GM19239 (cell line): ENCODE results near the gene SBDS.
"Not testable (repeated sequence)": the region's sequence is repeated elsewhere in the genome, so short reads cannot be mapped to it uniquely, and the experiment has no call there.

Source experiments
- DNase-seq: peaks from one replicate; pipeline ENCODE4 v3.0.0; 2011; ENCODE audit warnings: low spot score; ENCODE audit not compliant: insufficient read length
- FAIRE-seq: peaks from 2 replicates; lab custom pipeline; 2011; peaks lifted over from hg19 to GRCh38; lab: Jason Lieb, UNC

SBDS gene

GRCh38 chr7:67000601-67001258, 5.3 kb upstream of the SBDS start:
- FAIRE-seq, result peak; percentile 93
- DNase-seq, result not testable (repeated sequence)

- FAIRE-seq (peak; percentile 97), DNase-seq (peak; percentile 34)
Observed at GRCh38 chr7:66996444-66997191, 1.2 kb upstream of the SBDS start, which contains the start of gene TYW1. Gene TYW1 (plus strand): TSS chr7:66996833. CDS start chr7:66996979, 146 bp downstream.

DNA sequence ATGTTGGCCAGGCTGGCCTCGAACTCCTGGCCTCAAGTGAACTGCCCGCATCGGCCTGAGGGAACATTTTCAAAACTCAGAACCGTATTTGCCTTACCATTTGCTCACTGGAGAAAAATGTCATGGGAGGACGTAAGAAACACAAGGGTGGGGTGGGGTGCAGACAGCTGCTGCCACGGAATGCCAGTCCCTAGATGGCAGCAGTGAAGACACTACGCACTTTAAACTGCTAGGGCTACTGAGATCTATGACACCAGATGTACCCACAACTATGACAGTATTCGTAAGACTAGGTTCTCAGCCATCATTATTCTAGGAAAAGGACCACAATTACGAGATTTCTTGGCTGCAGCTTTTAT, 716 bp downstream of the SBDS start:
- not testable (repeated sequence) for DNase-seq
- peak; percentile 83 for FAIRE-seq

DNA sequence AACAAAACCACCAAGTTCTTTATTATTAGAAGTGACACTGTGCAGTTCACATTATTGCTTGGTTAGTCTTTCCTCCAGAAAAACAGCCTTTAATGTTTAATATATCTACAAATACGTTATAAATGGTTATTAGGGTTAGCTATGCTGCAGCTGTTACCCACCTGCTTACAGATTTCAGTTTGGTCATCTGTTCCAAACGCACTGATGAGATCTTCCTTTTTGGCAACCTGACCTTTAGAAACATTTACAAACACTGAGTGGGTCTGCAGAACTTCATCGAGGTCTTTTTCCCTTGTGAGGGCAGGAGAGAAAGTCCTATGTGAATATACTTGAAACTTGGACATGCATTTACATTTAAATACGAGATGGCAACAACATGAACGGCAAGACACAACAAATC, 1.3 kb downstream of the SBDS start:
- FAIRE-seq, DNase-seq: not testable (repeated sequence)

GRCh38 chr7:66989552-66989951, 5.8 kb downstream of the SBDS start:
- DNase-seq, result not testable (repeated sequence)
- peak; percentile 45 for FAIRE-seq

DNA sequence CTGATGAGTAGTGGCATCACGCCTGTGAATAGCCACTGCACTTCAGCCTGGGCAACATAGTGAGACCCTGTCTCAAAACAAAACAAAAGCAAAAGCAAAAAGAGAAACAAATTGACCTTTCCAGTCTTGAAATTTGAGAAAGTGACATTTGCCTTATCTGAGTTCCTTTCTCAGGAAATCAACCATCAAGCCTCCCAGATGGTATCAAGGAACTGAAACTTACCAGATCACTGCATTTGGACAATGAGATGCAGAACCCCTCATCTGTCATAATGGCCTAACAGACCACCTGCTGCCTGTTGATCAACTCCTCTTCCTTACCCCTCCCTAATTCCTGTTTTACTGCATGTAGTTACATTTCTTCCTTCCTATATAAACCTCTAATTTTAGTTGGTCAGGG, 15.1 kb downstream of the SBDS start:
- not testable (repeated sequence) for FAIRE-seq

DNA sequence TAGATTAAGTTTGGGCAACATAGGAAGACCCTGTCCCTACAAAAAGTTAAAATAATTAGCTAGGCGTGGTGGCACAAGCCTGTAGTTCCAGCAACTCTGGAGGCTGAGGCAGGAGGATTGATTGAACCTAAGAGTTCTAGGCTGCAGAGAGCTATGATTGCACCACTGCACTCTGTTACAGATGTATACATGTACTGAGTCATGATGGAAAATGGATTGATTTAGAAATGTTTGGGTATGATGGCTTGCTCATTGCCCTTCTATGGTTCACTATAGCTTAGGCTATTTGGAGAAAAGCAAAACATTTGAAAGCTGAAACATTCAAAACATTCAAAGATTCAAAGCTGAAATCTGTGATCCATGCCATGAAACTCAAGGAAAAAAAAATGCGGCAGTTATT, 16.4 kb downstream of the SBDS start:
- not testable (repeated sequence) for DNase-seq, FAIRE-seq

More for the DNA sequence above, 15.1 kb downstream of the SBDS start:
- not testable (repeated sequence) for DNase-seq

- DNase-seq, FAIRE-seq: not testable (repeated sequence)
Observed at GRCh38 chr7:66978312-66978711, 17.1 kb downstream of the SBDS start.

DNA sequence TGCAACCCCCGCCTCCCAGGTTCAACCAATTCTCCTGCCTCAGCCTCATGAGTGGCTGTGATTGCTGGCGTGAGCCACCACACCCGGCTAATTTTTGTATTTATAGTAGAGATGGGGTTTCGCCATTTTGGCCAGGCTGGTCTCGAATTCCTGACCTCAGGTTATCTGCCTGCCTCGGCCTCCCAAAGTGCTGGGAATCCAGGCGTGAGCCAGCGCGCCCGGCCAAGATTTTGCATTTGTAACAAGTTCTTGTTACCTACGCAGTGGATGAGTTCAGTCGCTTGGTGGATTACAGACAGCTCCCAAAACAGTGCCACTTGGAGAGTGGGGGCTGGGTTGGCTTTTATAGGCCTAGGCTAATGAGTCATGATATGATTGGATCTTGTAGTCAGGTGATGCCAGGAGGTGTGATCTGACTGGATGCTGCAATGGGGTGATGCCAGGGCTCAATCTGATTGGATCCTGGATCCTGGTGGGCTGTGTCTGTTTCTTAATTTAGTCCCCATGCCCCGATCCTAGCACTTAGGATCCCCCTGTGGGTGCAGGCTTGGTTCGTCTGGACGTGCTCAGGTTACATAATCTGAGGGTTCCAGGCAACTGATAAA, 20.3 kb downstream of the SBDS start:
- FAIRE-seq, result no peak
- no peak for DNase-seq

DNA sequence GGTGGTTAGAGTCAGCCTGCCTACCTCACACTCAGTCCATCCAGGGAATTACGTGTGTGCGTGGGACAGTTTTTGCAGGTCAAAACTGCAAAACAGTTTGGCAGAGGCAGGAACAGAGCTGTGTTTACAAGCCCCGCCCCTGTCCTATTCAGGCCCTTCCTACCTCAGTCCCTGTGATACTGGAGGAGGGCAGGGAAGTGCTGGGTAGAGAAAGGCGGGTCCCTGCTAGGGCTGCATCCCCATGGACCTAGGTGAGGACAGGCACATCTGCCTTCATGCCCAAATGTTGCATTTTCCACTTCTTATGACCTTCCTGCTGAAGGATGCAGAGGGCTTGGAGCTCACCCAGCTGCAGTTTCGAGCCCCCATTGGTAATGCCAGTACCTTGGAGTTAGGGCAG, 25.1 kb downstream of the SBDS start:
- no peak for FAIRE-seq
- no peak for DNase-seq

- FAIRE-seq, DNase-seq: not testable (repeated sequence)
Observed at GRCh38 chr7:66969001-66969400, 26.4 kb downstream of the SBDS start.

GRCh38 chr7:66967029-66967428, 28.4 kb downstream of the SBDS start:
- no peak for FAIRE-seq

GRCh38 chr7:66964411-66964810, 31.0 kb downstream of the SBDS start:
- FAIRE-seq (no peak), DNase-seq (no peak)

More at GRCh38 chr7:66967029-66967428, 28.4 kb downstream of the SBDS start:
- no peak for DNase-seq

DNA sequence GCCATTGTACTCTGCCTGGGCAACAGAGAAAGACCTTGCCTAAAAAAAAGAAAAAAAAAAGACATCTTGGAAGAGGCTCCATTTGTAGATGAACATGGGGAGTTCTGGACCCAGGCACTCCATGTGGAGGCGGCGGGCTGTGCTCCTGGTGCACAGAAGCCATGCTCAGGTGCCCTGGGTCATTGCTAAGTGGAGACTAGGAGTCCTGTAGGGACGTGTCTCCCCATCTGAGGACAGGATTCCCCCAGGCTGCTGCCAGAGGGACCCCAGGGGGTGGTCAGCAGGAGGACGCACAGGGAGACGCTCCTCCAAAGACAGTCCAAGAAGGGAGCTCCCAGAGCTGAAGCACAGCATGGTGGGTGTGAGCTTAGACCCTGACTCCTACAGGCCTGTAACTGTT, 34.3 kb downstream of the SBDS start:
- no peak for DNase-seq
- FAIRE-seq, result no peak

- FAIRE-seq, result no peak
- no peak for DNase-seq
Observed at GRCh38 chr7:66960192-66960591, 35.2 kb downstream of the SBDS start.

- FAIRE-seq (no peak), DNase-seq (no peak)
Observed at GRCh38 chr7:66958538-66959350, 36.6 kb downstream of the SBDS start.

DNA sequence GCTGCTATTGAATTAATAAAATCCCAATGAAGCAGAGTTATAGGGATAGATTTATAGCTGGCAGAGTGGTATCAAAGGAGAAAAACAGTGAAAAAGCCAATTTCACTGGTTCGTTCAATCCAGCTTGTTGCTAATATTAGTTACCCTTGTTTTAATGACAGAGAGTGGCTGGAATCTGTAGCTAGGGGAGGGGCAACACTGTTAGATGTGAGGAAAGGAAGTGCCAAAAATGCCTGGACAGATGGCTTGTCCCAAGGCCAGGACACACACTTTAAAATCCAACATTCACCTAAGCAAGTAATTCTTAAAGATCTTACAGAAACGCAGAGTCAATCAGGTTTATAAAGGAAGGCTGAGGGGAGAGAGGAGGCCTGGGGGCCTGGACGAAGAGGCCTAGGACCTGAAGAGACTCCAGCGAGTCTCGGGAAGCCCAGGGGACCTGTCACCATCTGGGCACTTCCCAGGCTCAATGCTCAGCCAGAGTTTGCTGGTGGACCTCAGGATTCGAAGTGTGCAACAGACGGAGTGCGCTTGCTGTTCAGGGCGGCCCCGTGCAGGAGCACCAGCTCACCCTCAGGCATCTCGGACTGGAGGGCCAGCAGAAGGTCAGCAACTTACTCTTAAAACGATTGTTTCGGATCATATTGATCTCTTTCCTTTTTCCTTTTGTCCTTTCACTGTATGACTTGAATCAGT, 37.6 kb downstream of the SBDS start:
- no peak for DNase-seq
- no peak for FAIRE-seq

DNA sequence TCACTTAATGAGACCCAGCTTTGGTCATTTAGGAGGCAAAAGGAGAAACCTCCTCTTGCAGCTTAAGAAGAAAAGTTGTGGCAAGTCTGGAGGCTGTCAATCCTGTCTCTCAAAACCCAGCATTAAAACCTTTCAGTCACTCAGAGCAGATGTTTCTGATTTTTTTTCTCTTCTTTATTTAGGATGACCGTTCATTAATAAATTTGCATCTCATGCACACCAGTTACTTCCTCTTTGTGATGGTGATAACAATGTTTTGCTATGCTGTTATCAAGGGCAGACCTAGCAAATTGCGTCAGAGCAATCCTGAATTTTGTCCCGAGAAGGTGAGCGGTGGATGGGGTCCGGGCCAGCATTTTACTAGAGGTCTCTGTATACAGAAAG, 42.4 kb downstream of the SBDS start:
- DNase-seq (no peak), FAIRE-seq (no peak)

DNA sequence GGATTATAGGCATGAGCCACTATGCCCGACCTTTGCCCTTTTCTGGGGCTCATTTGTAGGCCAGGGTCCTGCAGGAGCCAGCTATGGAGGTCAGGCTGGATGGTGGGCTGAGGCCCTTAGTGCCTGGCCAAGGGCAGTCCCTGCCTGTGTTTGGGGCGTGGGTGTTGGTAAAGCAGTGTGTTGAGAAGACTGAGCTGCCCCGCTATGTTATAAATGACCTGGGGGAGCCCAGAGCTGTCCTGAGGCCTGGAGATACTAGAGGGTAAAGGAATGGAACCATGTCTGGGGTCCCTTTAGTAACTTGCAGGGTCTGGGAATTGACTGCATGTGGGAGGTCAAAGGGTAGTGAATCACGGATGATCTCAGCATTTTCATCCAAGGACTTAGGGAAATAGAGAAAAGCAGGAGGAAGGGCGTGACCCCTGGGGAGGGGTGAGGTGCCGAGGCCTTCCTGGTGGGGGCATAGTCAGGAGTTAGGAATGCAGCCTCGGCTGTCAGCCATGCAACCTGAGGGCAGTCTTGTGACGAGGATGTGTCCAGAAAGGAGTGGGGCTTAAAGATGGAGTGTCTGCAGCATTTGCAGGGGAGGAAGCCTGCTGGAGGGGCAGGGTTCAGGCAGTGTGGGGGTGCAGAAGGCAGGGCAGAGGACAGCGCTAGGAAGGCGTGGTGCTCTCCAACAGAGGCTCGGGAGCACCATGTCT, 42.9 kb downstream of the SBDS start:
- DNase-seq, result no peak
- no peak for FAIRE-seq
